ENCODE results near the gene MARCHF2.

DNA sequence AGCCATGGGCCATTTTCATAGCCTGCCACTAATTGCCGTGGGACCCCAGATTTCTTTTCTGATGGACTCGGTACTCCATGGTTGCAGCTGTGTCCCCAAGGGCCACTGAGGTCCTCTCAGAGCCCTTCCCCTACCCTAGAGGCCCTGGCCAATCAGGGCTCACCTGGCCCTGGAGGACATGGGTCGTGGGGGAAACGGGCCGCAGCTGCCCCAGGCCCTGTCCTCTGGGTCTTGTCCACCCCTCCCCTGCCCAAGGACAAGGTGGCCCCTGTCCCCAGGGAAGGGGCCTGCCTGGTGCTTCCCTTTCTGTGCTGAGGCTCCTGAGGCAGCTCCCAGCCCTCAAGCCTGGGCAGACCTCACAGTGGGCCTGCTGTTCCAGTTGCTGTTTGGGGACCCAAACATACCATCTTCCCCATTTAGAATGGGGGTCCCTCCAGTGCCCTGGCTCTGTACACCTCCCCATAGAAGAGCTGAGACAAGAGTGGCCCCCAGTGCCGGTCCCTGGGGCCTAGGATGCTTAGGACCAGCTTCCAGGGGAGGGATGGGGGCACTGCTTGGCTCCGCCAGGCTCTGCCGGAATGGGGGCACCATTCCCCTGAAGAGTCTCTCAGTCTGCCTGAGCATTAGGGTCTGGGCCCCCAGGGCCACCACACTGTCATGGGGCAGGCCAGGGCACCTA lies 19.8 kb upstream of the MARCHF2 start:
- TF ChIP-seq, protein P1, sequence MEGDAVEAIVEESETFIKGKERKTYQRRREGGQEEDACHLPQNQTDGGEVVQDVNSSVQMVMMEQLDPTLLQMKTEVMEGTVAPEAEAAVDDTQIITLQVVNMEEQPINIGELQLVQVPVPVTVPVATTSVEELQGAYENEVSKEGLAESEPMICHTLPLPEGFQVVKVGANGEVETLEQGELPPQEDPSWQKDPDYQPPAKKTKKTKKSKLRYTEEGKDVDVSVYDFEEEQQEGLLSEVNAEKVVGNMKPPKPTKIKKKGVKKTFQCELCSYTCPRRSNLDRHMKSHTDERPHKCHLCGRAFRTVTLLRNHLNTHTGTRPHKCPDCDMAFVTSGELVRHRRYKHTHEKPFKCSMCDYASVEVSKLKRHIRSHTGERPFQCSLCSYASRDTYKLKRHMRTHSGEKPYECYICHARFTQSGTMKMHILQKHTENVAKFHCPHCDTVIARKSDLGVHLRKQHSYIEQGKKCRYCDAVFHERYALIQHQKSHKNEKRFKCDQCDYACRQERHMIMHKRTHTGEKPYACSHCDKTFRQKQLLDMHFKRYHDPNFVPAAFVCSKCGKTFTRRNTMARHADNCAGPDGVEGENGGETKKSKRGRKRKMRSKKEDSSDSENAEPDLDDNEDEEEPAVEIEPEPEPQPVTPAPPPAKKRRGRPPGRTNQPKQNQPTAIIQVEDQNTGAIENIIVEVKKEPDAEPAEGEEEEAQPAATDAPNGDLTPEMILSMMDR (IDR thresholded peaks at IDR 0.05; ENCODE audit: low read length) = no peak
- no peak for TF ChIP-seq EZH2phosphoT487 (IDR thresholded peaks at IDR 0.05; ENCODE audit: low read length)
- no peak for TF ChIP-seq EZH2 (optimal IDR thresholded peaks at IDR 0.05; ENCODE audit: low read depth, low read length)
